Natural killer cell (primary cell): ENCODE results near the gene PHACTR1. TPM values are rescaled to one million over a fixed set of nuclear protein-coding genes. Genes with fewer than 3 reads are reported as not detected.

Source experiments
- ATAC-seq, 3 donors: fragments of 150-1000 bp in 2 of 3; fragments of 200-7000 bp in 1 of 3; cut with Tn5 transposase; 1 replicate in 1 of 3; 2 replicates in 2 of 3; pipeline ENCODE4 v1.10.0; 2021; ENCODE audit warnings: mild to moderate bottlenecking in 2 of 3, moderate library complexity in 2 of 3
- DNase-seq, 2 donors: peaks; one replicate each; pipeline versions ENCODE4 v3.0.0 to v3.0.0-alpha.2; 2013 to 2021; ENCODE audit warnings: mixed read lengths in 1 of 2
- H3K27ac ChIP-seq: one replicate; pipeline ENCODE4 v1.5.1; 2013; ENCODE audit warnings: mild to moderate bottlenecking, low read length
- H3K27me3 ChIP-seq: one replicate; pipeline ENCODE4 v1.6.1; 2013; ENCODE audit warnings: low read length; ENCODE audit not compliant: control insufficient read depth, insufficient read depth
- H3K36me3 ChIP-seq: one replicate; pipeline ENCODE4 v1.6.1; 2013; ENCODE audit warnings: low read length; ENCODE audit not compliant: control insufficient read depth, insufficient read depth
- H3K4me1 ChIP-seq: one replicate; pipeline ENCODE4 v1.6.1; 2013; ENCODE audit warnings: low read length; ENCODE audit not compliant: control insufficient read depth, insufficient read depth
- H3K4me3 ChIP-seq: one replicate; pipeline ENCODE4 v1.5.1; 2013; ENCODE audit warnings: low read length
- H3K9me3 ChIP-seq: one replicate; pipeline ENCODE4 v1.6.1; 2013; ENCODE audit warnings: low read length; ENCODE audit not compliant: control insufficient read depth, insufficient read depth
- H3K27ac Mint-ChIP-seq, 2 donors: one replicate each; pipeline ENCODE4 v1.8.0; 2022; ENCODE audit warnings: mild to moderate bottlenecking in 2 of 2, mixed read lengths in 2 of 2, moderate library complexity in 1 of 2
- H3K27me3 Mint-ChIP-seq, 2 donors: one replicate each; pipeline ENCODE4 v1.8.0; 2022; ENCODE audit warnings: low read depth in 2 of 2, mixed read lengths in 2 of 2
- H3K36me3 Mint-ChIP-seq: one replicate; pipeline ENCODE4 v1.8.0; 2022; ENCODE audit warnings: mixed read lengths
- H3K4me1 Mint-ChIP-seq, 2 donors: one replicate each; pipeline ENCODE4 v1.8.0; 2022; ENCODE audit warnings: mixed read lengths in 2 of 2
- H3K4me3 Mint-ChIP-seq: one replicate; pipeline ENCODE4 v1.8.0; 2022; ENCODE audit warnings: mild to moderate bottlenecking, moderate library complexity, mixed read lengths
- H3K9me3 Mint-ChIP-seq, 2 donors: one replicate each; pipeline ENCODE4 v1.8.0; 2022; ENCODE audit warnings: mixed read lengths in 2 of 2
- CTCF ChIP-seq: fragments of 200-600 bp; IDR thresholded peaks from one replicate; pipeline ENCODE4 v1.8.0; 2022; ENCODE audit warnings: antibody characterized with exemption
- WGBS: methylation state at CpG from one replicate; pipeline ENCODE4 v1.1.7; 2013; ENCODE audit warnings: missing lambda C conversion rate; ENCODE audit not compliant: insufficient coverage; 5-methylcytosine and 5-hydroxymethylcytosine counted together
- intact Hi-C: fragments of 100-400 bp; cut with micrococcal nuclease; formaldehyde crosslinking; loops from one replicate; pipeline ENCODE4 v1.14.2; 2022
- total RNA-seq, 4 donors: library from RNA; stranded (reverse); fragments of 120-200 nt in 1 of 4; gene quantifications; one replicate each; pipeline versions ENCODE4 v1.2.3 to v1.2.4, GENCODE V29; 2013 to 2022

PHACTR1 gene
- total RNA-seq, 3 donors from 2014 or later (not counting 1 experiment from before 2014, with no cell fraction given): 5.2 to 19.0 (median 5.4) TPM

- H3K4me3 Mint-ChIP-seq: no peak overlapping the region
- ATAC-seq (no peak), DNase-seq (no peak)
- WGBS: 73% methylated on average over 2 of the region's 2 CpGs
- intact Hi-C loops: no loop called here
- Histone ChIP-seq H3K36me3 (no peaks in the 10 kb centered on the region), H3K9me3 (no peaks in the 10 kb centered on the region), H3K4me3 (no peak overlapping the region), H3K4me1 (peaks cover 4% of the 10 kb centered on the region), H3K27ac (no peak overlapping the region), H3K27me3 (no peaks in the 10 kb centered on the region)
- H3K4me1 Mint-ChIP-seq: peaks cover 0 to 5% of the 10 kb centered on the region in 2 donors
- no peak overlapping the region for H3K27ac Mint-ChIP-seq
- H3K27me3 Mint-ChIP-seq: peaks cover 28 to 40% of the 10 kb centered on the region in 2 donors
- no peaks in the 10 kb centered on the region for H3K9me3 Mint-ChIP-seq
- TF ChIP-seq CTCF: no peak
- no peaks in the 10 kb centered on the region for H3K36me3 Mint-ChIP-seq
Measured at GRCh38 chr6:13235339-13235738, 518.8 kb downstream of the PHACTR1 start.

- H3K9me3 Mint-ChIP-seq: no peaks in the 10 kb centered on the region
- no peaks in the 10 kb centered on the region for H3K36me3 Mint-ChIP-seq
- TF ChIP-seq CTCF: no peak
- intact Hi-C loops: no loop called here
- H3K36me3 ChIP-seq: no peaks in the 10 kb centered on the region
- H3K27me3 ChIP-seq: peaks cover 5% of the 10 kb centered on the region
- DNase-seq: no peak
- peaks cover 29 to 40% of the 10 kb centered on the region in 2 donors for H3K27me3 Mint-ChIP-seq
- WGBS: 85% methylated on average over 3 of the region's 3 CpGs
- H3K4me1 Mint-ChIP-seq: no peaks in the 10 kb centered on the region
- ATAC-seq: no peak
- H3K9me3 ChIP-seq: no peaks in the 10 kb centered on the region
- no peak overlapping the region for H3K27ac ChIP-seq
- H3K27ac Mint-ChIP-seq: no peak overlapping the region
- no peak overlapping the region for H3K4me3 Mint-ChIP-seq
- no peaks in the 10 kb centered on the region for H3K4me1 ChIP-seq
- H3K4me3 ChIP-seq: no peak overlapping the region
Measured at GRCh38 chr6:13237318-13237717, 520.8 kb downstream of the PHACTR1 start.

- Mint-ChIP-seq H3K27ac (no peak overlapping the region), H3K4me1 (no peaks in the 10 kb centered on the region), H3K4me3 (no peak overlapping the region), H3K27me3 (peaks cover 31 to 36% of the 10 kb centered on the region in 2 donors), H3K36me3 (no peaks in the 10 kb centered on the region), H3K9me3 (no peaks in the 10 kb centered on the region)
- Histone ChIP-seq H3K4me1 (no peaks in the 10 kb centered on the region), H3K27me3 (peaks cover 7% of the 10 kb centered on the region), H3K4me3 (no peak overlapping the region), H3K9me3 (no peaks in the 10 kb centered on the region), H3K36me3 (no peaks in the 10 kb centered on the region), H3K27ac (no peak overlapping the region)
- no peak for DNase-seq
- no peak for TF ChIP-seq CTCF
- intact Hi-C loops: no loop called here
- 94% methylated on average over 3 of the region's 6 CpGs for WGBS
- ATAC-seq: no peak
Measured at GRCh38 chr6:13238017-13238416, 521.5 kb downstream of the PHACTR1 start.

GRCh38 chr6:13238640-13239216, 522.2 kb downstream of the PHACTR1 start:
- Histone ChIP-seq H3K27ac (no peak overlapping the region), H3K9me3 (no peaks in the 10 kb centered on the region), H3K4me3 (no peak overlapping the region), H3K27me3 (peaks cover 7% of the 10 kb centered on the region), H3K36me3 (no peaks in the 10 kb centered on the region), H3K4me1 (no peaks in the 10 kb centered on the region)
- no peaks in the 10 kb centered on the region for H3K4me1 Mint-ChIP-seq
- intact Hi-C loops: no loop called here
- no peak for DNase-seq
- WGBS: 99% methylated on average over 5 of the region's 7 CpGs
- no peaks in the 10 kb centered on the region for H3K36me3 Mint-ChIP-seq
- H3K4me3 Mint-ChIP-seq: no peak overlapping the region
- H3K27ac Mint-ChIP-seq: no peak overlapping the region
- peaks cover 24 to 30% of the 10 kb centered on the region in 2 donors for H3K27me3 Mint-ChIP-seq
- ATAC-seq: no peak
- H3K9me3 Mint-ChIP-seq: peaks cover 0 to 1% of the 10 kb centered on the region in 2 donors
- no peak for TF ChIP-seq CTCF
